ENCODE data around the gene SLBP. TPM values are rescaled to one million over a fixed set of nuclear protein-coding genes. Genes with fewer than 3 reads are reported as not detected.

Gene SLBP
- total and polyA plus RNA-seq, 2 of the 8 experiments (the other 6 are each of a cell fraction or from before 2014, with no cell fraction given), result 44.1 to 49.0 TPM

GRCh38 chr4:1717129-1718094 is 5.3 kb upstream of the SLBP start:
- Histone ChIP-seq H3K4me3 (ENCODE audit: extremely low read depth in 1 of 4, insufficient read depth in 2 of 4, low read depth in 3 of 4, low read length in 4 of 4) (no peak overlapping the region), H3K23me2 (ENCODE audit: low read depth, low read length) (peaks cover 16% of the 10 kb centered on the region), H2BK15ac (ENCODE audit: low read length) (no peak overlapping the region), H4K5ac (ENCODE audit: insufficient read length, low read depth, low read length) (no peak overlapping the region), H3K56ac (replicated peaks; ENCODE audit: insufficient read length, low read depth, low read length) (peak overlapping the region; percentile 39), H3K14ac (ENCODE audit: insufficient read length) (no peak overlapping the region), H2BK5ac (ENCODE audit: low read depth, low read length) (no peak overlapping the region), H3K36me3 (ENCODE audit: control insufficient read depth in 2 of 4, insufficient read depth in 4 of 4, low read length in 3 of 4) (peaks cover 0 to 10% (median 4%) of the 10 kb centered on the region in 4 experiments; a peak in 3 of 8 replicates), H3K9me3 (ENCODE audit: insufficient read depth in 2 of 2, low read depth in 1 of 2, low read length in 1 of 2) (no peaks in the 10 kb centered on the region), H4K8ac (ENCODE audit: extremely low read depth, insufficient read depth, low read length) (no peak overlapping the region; the same call in 1 of the 2 replicates), H2BK12ac (ENCODE audit: low read depth, low read length) (no peak overlapping the region; the same call in 1 of the 2 replicates), H4K20me1 (replicated peaks in 1 of 2; ENCODE audit: control insufficient read depth in 1 of 2, insufficient read depth in 2 of 2, low read length in 2 of 2) (peaks cover 3 to 16% of the 10 kb centered on the region in 2 experiments), H2AK5ac (ENCODE audit: low read depth, low read length) (no peak overlapping the region), H2AFZ (ENCODE audit: low read length) (no peak overlapping the region), H3K23ac (ENCODE audit: insufficient read length) (no peak overlapping the region), H3K9ac (replicated peaks in 1 of 4; ENCODE audit: extremely low read depth in 1 of 4, low read depth in 3 of 4, low read length in 3 of 4) (no peak overlapping the region), H3K18ac (ENCODE audit: extremely low read depth, low read length) (no peak overlapping the region), H2BK120ac (replicated peaks; ENCODE audit: low read depth, low read length) (no peak overlapping the region), H3K4ac (replicated peaks; ENCODE audit: insufficient read length, low read depth, low read length) (no peak overlapping the region), H3K27me3 (replicated peaks in 1 of 4; ENCODE audit: control insufficient read depth in 3 of 4, extremely low read depth in 1 of 4, insufficient read depth in 3 of 4, low read length in 3 of 4) (no peaks in the 10 kb centered on the region), H2BK20ac (ENCODE audit: low read length) (no peak overlapping the region), H3K4me1 (replicated peaks in 1 of 4; ENCODE audit: control insufficient read depth in 3 of 4, insufficient read depth in 4 of 4, low read length in 3 of 4) (peaks cover 0 to 22% (median 12%) of the 10 kb centered on the region in 4 experiments; a peak in 6 of 7 replicates), H3K79me1 (ENCODE audit: low read depth, low read length) (peaks cover 15% of the 10 kb centered on the region), H4K91ac (replicated peaks; ENCODE audit: insufficient read length, low read length) (no peak overlapping the region), H3K27ac (ENCODE audit: low read depth, low read length) (no peak overlapping the region), H3K79me2 (ENCODE audit: control insufficient read depth in 1 of 2, insufficient read depth in 2 of 2, low read length in 2 of 2) (peaks cover 5 to 19% of the 10 kb centered on the region in 2 experiments; a peak in 3 of 4 replicates), H3K4me2 (ENCODE audit: insufficient read depth in 1 of 2, low read depth in 2 of 2, low read length in 2 of 2) (no peak overlapping the region)
- ChIA-PET POLR2A (ENCODE audit: partially characterized antibody) (interaction anchor here (1.1 to 1.6 kb wide), 4 partner anchors 9 to 84 kb away, joined by 3 to 4 read pairs (median 3); no protein-coding TSS in a partner anchor), CTCF (ENCODE audit: partially characterized antibody) (interaction anchor here (1.1 to 18.6 kb wide), 4 partner anchors 9 to 21 kb away, joined by 3 to 326 read pairs (median 9); no protein-coding TSS in a partner anchor)
- 95% methylated on average over 30 of the region's 32 CpGs; no CpG with 5 or more reads in 1 of the 2 experiments for WGBS, 2 experiments (ENCODE audit: extremely low coverage in 1 of 2, insufficient coverage in 1 of 2, insufficient read length in 1 of 2, insufficient replicate concordance in 2 of 2, low coverage in 1 of 2, low lambda C conversion rate in 2 of 2, missing lambda C conversion rate in 1 of 2)
- TF ChIP-seq ZNF274 (IDR thresholded peaks at IDR 0.05; ENCODE audit: borderline replicate concordance, extremely low read depth, low read length) (no peak), EGR1 (IDR thresholded peaks at IDR 0.05; ENCODE audit: borderline replicate concordance, low read depth, low read length) (no peak), NRF1 (IDR thresholded peaks at IDR 0.05; ENCODE audit: low read depth, low read length) (no peak), POLR2A (IDR thresholded peaks at IDR 0.05; ENCODE audit: control extremely low read depth in 1 of 2, low read depth in 2 of 2, low read length in 2 of 2) (no peak), KDM1A (IDR thresholded peaks at IDR 0.05; ENCODE audit: borderline replicate concordance, low read length) (no peak), EZH2 (IDR thresholded peaks at IDR 0.05; ENCODE audit: low read depth, low read length, severe bottlenecking) (no peak), CHD2 (IDR thresholded peaks at IDR 0.05; ENCODE audit: low read length) (no peak), KDM5A (IDR thresholded peaks at IDR 0.05; ENCODE audit: low read length) (no peak)
- no peak for FAIRE-seq
- DNase-seq (ENCODE audit: low read depth in 1 of 2, low spot score in 2 of 2), result no peak

Data from H1 (cell line).